Activated B cell treated with CpG ODN at 0.5 μM for 24 hours (primary cell): ENCODE measurements around the gene GARNL3. TPM values are rescaled to one million over a fixed set of nuclear protein-coding genes. Genes with fewer than 3 reads are reported as not detected.

Experiments
- ATAC-seq: fragments of 200-7000 bp; cut with Tn5 transposase; one replicate; pipeline ENCODE4 v1.10.0; 2021; ENCODE audit warnings: low read depth, mild to moderate bottlenecking, moderate library complexity
- CTCF ChIA-PET: fragments of 350-600 bp; sonication (Branson Sonifier 250); formaldehyde crosslinking; loops from one replicate; lab custom pipeline; 2021; ENCODE audit warnings: antibody characterized with exemption; lab: Charles Lee
- POLR2A ChIA-PET: fragments of 350-600 bp; sonication (Branson Sonifier 250); formaldehyde crosslinking; loops from one replicate; lab custom pipeline; 2021; ENCODE audit warnings: antibody characterized with exemption; lab: Charles Lee
- DNase-seq: peaks from one replicate; pipeline ENCODE4 v3.0.0; 2022
- H3K27ac Mint-ChIP-seq: one replicate; pipeline ENCODE4 v1.8.0; 2020; ENCODE audit warnings: mixed read lengths
- H3K27me3 Mint-ChIP-seq: one replicate; pipeline ENCODE4 v1.8.0; 2021; ENCODE audit warnings: mixed read lengths
- H3K36me3 Mint-ChIP-seq: one replicate; pipeline ENCODE4 v1.8.0; 2021; ENCODE audit warnings: low read depth, mixed read lengths
- H3K4me1 Mint-ChIP-seq: one replicate; pipeline ENCODE4 v1.8.0; 2021; ENCODE audit warnings: mixed read lengths
- H3K4me3 Mint-ChIP-seq: one replicate; pipeline ENCODE4 v1.8.0; 2020; ENCODE audit warnings: mild to moderate bottlenecking, mixed read lengths
- H3K9me3 Mint-ChIP-seq: one replicate; pipeline ENCODE4 v1.8.0; 2020; ENCODE audit warnings: mixed read lengths
- CTCF ChIP-seq: fragments of 200-600 bp; IDR thresholded peaks from one replicate; pipeline ENCODE4 v1.8.0; 2022; ENCODE audit warnings: antibody characterized with exemption, mild to moderate bottlenecking
- intact Hi-C: fragments of 100-400 bp; cut with micrococcal nuclease; formaldehyde crosslinking; loops from one replicate; pipeline ENCODE4 v1.15.1; 2024
- total RNA-seq: library from RNA; stranded (reverse); gene quantifications from 2 replicates; pipeline ENCODE4 v1.2.3, GENCODE V29; 2022

Gene GARNL3
- total RNA-seq, 1 donor from 2014 or later = 10.4 TPM

DNA sequence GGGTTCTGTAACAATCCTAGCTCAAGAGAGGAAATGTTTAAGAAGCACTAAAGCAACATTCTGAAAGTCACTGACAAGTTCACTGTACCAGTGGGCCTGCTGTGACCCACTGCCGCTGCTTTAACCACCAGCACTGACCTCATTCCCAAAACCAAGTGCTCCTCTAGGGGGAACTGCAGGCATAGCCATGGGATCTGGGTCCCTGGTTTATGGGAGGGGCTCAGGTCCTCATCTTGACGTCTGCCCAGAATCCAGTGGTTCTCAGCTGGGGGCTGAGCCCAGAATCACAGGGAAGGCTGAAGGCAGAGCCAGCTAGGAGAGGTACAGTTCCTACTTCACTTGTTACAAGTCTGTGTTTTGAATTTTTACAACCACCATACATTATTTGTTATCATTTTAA is 96.3 kb downstream of the GARNL3 start:
- intact Hi-C loops = no loop called here

DNA sequence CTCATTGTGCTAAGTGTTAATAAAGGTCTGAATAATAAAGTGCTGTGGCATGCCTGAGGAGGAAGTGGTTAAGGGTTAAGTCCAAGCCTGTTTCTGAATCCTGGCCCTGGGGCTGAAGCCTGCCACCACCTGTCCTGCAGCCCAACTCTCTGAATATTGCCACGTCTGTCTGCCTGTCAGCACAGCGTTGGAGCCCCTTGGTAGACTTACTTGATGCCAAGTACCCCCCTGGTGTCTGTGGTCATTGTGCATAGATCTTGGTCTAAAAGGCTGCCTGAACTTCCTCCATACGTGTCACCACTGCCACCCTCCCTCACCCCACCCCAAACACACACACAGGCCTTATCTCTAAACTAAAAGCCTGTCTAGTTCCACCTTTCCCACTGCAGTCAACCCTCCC is 97.0 kb downstream of the GARNL3 start:
- TF ChIP-seq CTCF = no peak
- CTCF ChIA-PET = no interaction called here
- ATAC-seq (no peak), DNase-seq (no peak)
- intact Hi-C loops = no loop called here
- Mint-ChIP-seq H3K4me1 (no peaks in the 10 kb centered on the region), H3K27me3 (no peaks in the 10 kb centered on the region), H3K36me3 (peaks cover 2% of the 10 kb centered on the region), H3K4me3 (no peak overlapping the region), H3K9me3 (no peaks in the 10 kb centered on the region), H3K27ac (no peak overlapping the region)
- POLR2A ChIA-PET = interaction anchor here (1.2 kb wide), 1 partner anchor 94 kb away, joined by 3 read pairs; no protein-coding TSS in a partner anchor

More for the DNA sequence above, 96.3 kb downstream of the GARNL3 start:
- Mint-ChIP-seq H3K9me3 (no peaks in the 10 kb centered on the region), H3K27ac (no peak overlapping the region), H3K4me3 (no peak overlapping the region), H3K36me3 (peaks cover 2% of the 10 kb centered on the region), H3K4me1 (no peaks in the 10 kb centered on the region), H3K27me3 (no peaks in the 10 kb centered on the region)
- ATAC-seq = no peak
- POLR2A ChIA-PET = interaction anchor here (1.2 kb wide), 1 partner anchor 95 kb away, joined by 3 read pairs; no protein-coding TSS in a partner anchor
- TF ChIP-seq CTCF = no peak
- DNase-seq = no peak
- CTCF ChIA-PET = no interaction called here

- H3K9me3 Mint-ChIP-seq = no peaks in the 10 kb centered on the region
- no peak for TF ChIP-seq CTCF
- H3K27me3 Mint-ChIP-seq = no peaks in the 10 kb centered on the region
- no peak overlapping the region for H3K27ac Mint-ChIP-seq
- intact Hi-C loops = no loop called here
- ChIA-PET CTCF (no interaction called here), POLR2A (interaction anchor here (0.5 kb wide), 1 partner anchor 207 kb away, joined by 3 read pairs; no protein-coding TSS in a partner anchor)
- DNase-seq (no peak), ATAC-seq (no peak)
- H3K36me3 Mint-ChIP-seq = no peaks in the 10 kb centered on the region
- H3K4me1 Mint-ChIP-seq = no peaks in the 10 kb centered on the region
- H3K4me3 Mint-ChIP-seq = no peak overlapping the region
These were observed 98.3 kb downstream of the GARNL3 start for GRCh38 chr9:127362829-127363228.

DNA sequence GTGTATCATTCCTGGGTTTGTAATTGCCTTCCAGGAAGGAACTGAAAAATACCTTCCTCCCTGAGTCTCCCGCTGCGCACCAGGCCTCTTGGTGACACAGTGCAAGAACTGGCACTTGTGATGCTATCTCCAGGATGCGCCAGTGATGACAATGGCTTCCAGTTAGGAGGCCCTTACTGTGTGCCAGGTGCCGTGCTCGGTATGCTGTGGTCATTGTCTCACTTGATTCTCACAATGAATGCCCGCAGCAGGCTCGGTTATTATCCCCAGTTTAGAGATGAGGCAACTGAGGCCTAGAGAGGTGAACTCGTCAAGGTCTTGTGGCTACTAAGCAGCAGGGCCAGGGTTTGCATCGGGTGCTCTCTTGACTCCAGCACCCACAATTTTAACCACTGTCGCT is 100.9 kb downstream of the GARNL3 start:
- POLR2A ChIA-PET = interaction anchor here (0.6 kb wide), 1 partner anchor 11 kb away, joined by 3 read pairs; no protein-coding TSS in a partner anchor
- H3K27me3 Mint-ChIP-seq = no peaks in the 10 kb centered on the region
- TF ChIP-seq CTCF = no peak

GRCh38 chr9:127366594-127366993 is 102.0 kb downstream of the GARNL3 start:
- DNase-seq (no peak), ATAC-seq (no peak)
- Mint-ChIP-seq H3K27ac (no peak overlapping the region), H3K4me3 (no peak overlapping the region), H3K27me3 (no peaks in the 10 kb centered on the region), H3K4me1 (no peaks in the 10 kb centered on the region), H3K9me3 (no peaks in the 10 kb centered on the region), H3K36me3 (no peaks in the 10 kb centered on the region)
- TF ChIP-seq CTCF = no peak
- intact Hi-C loops = no loop called here
- CTCF ChIA-PET = no interaction called here
- POLR2A ChIA-PET = no interaction called here

More for the DNA sequence above, 100.9 kb downstream of the GARNL3 start:
- intact Hi-C loops = no loop called here
- H3K9me3 Mint-ChIP-seq = no peaks in the 10 kb centered on the region
- DNase-seq = no peak
- no peak overlapping the region for H3K27ac Mint-ChIP-seq
- H3K4me3 Mint-ChIP-seq = no peak overlapping the region
- H3K4me1 Mint-ChIP-seq = no peaks in the 10 kb centered on the region
- no peaks in the 10 kb centered on the region for H3K36me3 Mint-ChIP-seq
- CTCF ChIA-PET = no interaction called here
- no peak for ATAC-seq
